HFFc6 (cell line): ENCODE results near the gene RBBP6. TPM values are rescaled to one million over a fixed set of nuclear protein-coding genes. Genes with fewer than 3 reads are reported as not detected.
A peak's percentile ranks its signal among the peaks of the same experiment; 100 is the strongest.

Source experiments
- DNase-seq: peaks from one replicate; pipeline ENCODE4 v3.0.0-alpha.2; 2018
- H3K27ac Mint-ChIP-seq: 2 replicates; pipeline ENCODE4 v1.8.0; 2020; ENCODE audit warnings: mild to moderate bottlenecking, mixed read lengths
- H3K27me3 Mint-ChIP-seq: 2 replicates; pipeline ENCODE4 v1.8.0; 2021; ENCODE audit warnings: mild to moderate bottlenecking, moderate library complexity, mixed read lengths; ENCODE audit not compliant: insufficient read depth
- H3K36me3 Mint-ChIP-seq: 2 replicates; pipeline ENCODE4 v1.8.0; 2021; ENCODE audit warnings: low read depth, mixed read lengths
- H3K4me1 Mint-ChIP-seq: 2 replicates; pipeline ENCODE4 v1.8.0; 2020; ENCODE audit warnings: low read depth, mixed read lengths
- H3K4me3 Mint-ChIP-seq: 2 replicates; pipeline ENCODE4 v1.8.0; 2020; ENCODE audit warnings: mild to moderate bottlenecking, moderate library complexity, mixed read lengths
- H3K9me3 Mint-ChIP-seq: 2 replicates; pipeline ENCODE4 v1.8.0; 2020; ENCODE audit warnings: mild to moderate bottlenecking, mixed read lengths
- total RNA-seq, 6 experiments: library from RNA; stranded (reverse); fragmentation: NEBNext Ultra II Directional; extraction: Animal tissue kit (Norgen Biotek cat#: 25700); gene quantifications; 2 replicates in 1 of 6; 3 replicates in 5 of 6; pipeline ENCODE4 v1.2.3, GENCODE V29; 2021
- TF ChIP-seq, protein P1 (sequence below): fragments of 200-600 bp; sonication (generic); IDR thresholded peaks from 2 replicates; pipeline ENCODE4 v1.5.0; 2021; ENCODE audit warnings: antibody characterized with exemption, mild to moderate bottlenecking

The RBBP6 gene
- total RNA-seq, 6 experiments from 2014 or later, result 25.5 to 31.1 (median 29.4) TPM

DNA sequence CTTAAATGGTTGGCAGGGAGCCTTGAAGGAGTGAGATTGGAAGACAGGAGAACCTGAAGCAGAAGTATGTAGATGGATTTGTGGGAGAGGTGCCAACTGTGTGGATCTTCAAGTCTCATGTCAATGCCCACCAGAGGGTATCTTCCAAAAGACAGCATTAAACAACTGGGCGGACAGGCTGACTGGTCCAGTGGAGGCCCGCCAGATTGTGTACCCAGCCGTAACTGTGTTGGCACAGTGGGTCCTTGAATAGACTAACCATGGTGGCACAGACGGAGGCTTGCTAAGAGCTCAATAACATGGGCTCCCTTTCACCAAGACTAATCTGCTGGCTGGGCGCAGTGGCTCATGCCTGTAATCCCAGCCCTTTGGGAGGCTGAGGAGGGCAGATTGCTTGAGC lies 24.2 kb upstream of the RBBP6 start:
- Mint-ChIP-seq H3K27me3 (peaks cover 13% of the 10 kb centered on the region), H3K36me3 (no peaks in the 10 kb centered on the region), H3K27ac (no peak overlapping the region), H3K4me3 (no peak overlapping the region), H3K9me3 (no peaks in the 10 kb centered on the region), H3K4me1 (peaks cover 8% of the 10 kb centered on the region)
- no peak for DNase-seq
- TF ChIP-seq, protein P1, sequence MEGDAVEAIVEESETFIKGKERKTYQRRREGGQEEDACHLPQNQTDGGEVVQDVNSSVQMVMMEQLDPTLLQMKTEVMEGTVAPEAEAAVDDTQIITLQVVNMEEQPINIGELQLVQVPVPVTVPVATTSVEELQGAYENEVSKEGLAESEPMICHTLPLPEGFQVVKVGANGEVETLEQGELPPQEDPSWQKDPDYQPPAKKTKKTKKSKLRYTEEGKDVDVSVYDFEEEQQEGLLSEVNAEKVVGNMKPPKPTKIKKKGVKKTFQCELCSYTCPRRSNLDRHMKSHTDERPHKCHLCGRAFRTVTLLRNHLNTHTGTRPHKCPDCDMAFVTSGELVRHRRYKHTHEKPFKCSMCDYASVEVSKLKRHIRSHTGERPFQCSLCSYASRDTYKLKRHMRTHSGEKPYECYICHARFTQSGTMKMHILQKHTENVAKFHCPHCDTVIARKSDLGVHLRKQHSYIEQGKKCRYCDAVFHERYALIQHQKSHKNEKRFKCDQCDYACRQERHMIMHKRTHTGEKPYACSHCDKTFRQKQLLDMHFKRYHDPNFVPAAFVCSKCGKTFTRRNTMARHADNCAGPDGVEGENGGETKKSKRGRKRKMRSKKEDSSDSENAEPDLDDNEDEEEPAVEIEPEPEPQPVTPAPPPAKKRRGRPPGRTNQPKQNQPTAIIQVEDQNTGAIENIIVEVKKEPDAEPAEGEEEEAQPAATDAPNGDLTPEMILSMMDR, result no peak

DNA sequence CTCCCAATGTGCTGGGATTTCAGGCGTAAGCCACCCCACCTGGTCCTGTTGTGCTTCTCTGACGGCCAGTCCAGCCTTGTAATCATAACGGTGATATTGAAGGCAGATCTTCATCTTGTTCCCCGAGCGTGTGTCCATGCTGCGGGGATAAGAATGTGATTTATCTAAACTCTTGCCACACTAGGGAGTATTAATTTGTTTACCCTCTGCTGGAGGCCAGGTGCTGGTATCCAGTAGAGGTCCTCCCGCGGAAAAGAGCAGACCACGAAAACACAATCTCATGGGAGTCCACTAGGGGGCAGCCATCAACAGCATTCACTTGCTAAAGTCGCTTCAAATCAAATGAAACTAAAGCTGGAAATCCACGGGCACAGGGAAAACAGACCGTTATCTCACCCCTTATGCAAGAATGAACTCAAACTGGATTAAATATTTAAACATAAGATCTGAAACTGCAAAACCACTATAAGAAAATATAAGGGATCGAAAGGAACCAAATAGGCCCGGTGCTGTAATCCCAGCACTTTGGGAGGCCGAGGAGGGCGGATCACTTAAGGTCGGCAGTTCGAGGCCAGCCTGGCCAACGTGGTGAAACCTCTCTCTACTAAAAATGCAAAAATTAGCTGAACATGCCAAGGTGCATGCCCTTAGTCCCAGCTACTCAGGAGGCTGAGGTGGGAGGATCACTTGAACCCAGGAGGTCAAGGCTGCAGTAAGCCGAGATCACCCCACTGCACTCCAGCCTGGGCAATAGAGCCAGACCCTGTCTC lies 22.3 kb upstream of the RBBP6 start:
- TF ChIP-seq, protein P1, result peak; percentile 96
- peak; percentile 82 for DNase-seq
- no peaks in the 10 kb centered on the region for H3K36me3 Mint-ChIP-seq
- H3K27me3 Mint-ChIP-seq, result peaks cover 8% of the 10 kb centered on the region
- H3K4me3 Mint-ChIP-seq, result peak overlapping the region; percentile 83
- H3K9me3 Mint-ChIP-seq, result no peaks in the 10 kb centered on the region
- peaks cover 8% of the 10 kb centered on the region for H3K4me1 Mint-ChIP-seq
- peak overlapping the region; percentile 19; the same call in 1 of the 2 replicates for H3K27ac Mint-ChIP-seq

- H3K4me1 Mint-ChIP-seq, result peaks cover 8% of the 10 kb centered on the region
- DNase-seq, result no peak
- no peak overlapping the region for H3K4me3 Mint-ChIP-seq
- H3K36me3 Mint-ChIP-seq, result no peaks in the 10 kb centered on the region
- no peaks in the 10 kb centered on the region for H3K9me3 Mint-ChIP-seq
- peaks cover 5% of the 10 kb centered on the region for H3K27me3 Mint-ChIP-seq
- no peak overlapping the region for H3K27ac Mint-ChIP-seq
- TF ChIP-seq, protein P1, result no peak
Measured at GRCh38 chr16:24518498-24518897, 20.9 kb upstream of the RBBP6 start.

GRCh38 chr16:24520983-24521382 lies 18.4 kb upstream of the RBBP6 start:
- Mint-ChIP-seq H3K9me3 (no peaks in the 10 kb centered on the region), H3K4me1 (peaks cover 10% of the 10 kb centered on the region), H3K36me3 (no peaks in the 10 kb centered on the region), H3K27ac (no peak overlapping the region), H3K4me3 (no peak overlapping the region), H3K27me3 (peaks cover 4% of the 10 kb centered on the region)
- TF ChIP-seq, protein P1, result no peak
- DNase-seq, result no peak

DNA sequence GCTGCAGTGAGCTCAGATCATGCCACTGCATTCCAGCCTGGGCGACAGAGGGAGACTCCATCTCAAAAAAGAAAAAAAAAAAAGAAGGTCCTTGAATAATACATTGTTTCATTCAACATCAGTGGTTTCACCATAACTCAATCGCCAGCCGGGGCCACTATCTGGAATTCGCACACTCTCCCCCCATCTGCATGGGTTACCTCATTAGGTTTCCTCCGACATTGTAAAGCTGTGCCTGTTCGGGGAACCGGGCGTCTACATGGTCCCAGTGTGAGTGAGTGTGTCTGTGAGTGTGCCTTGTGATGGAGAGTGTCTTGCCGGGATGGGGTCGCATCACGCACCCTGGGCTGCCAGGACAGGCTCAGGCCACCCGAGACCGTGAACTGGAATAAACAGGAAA lies 16.6 kb upstream of the RBBP6 start:
- Mint-ChIP-seq H3K4me1 (peaks cover 16% of the 10 kb centered on the region), H3K27ac (no peak overlapping the region), H3K4me3 (no peak overlapping the region), H3K9me3 (no peaks in the 10 kb centered on the region), H3K36me3 (no peaks in the 10 kb centered on the region), H3K27me3 (peaks cover 5% of the 10 kb centered on the region)
- no peak for DNase-seq
- TF ChIP-seq, protein P1, result no peak
